HL-60/S4 (cell line): ENCODE measurements around the gene HLA-F.

Experiments
- in situ Hi-C: fragments of 300-500 bp; cut with MboI; formaldehyde crosslinking; loops from 2 replicates; pipeline ENCODE4 v1.14.3; 2022; ENCODE audit warnings: low sequenced_read_pairs

Gene HLA-F

GRCh38 chr6:29723666-29724588 is 693 bp downstream of the HLA-F start:
- in situ Hi-C loops = no loop called here

GRCh38 chr6:29724937-29725869 is 2.0 kb downstream of the HLA-F start:
- in situ Hi-C loops = loop anchor here (25.0 kb wide), 1 partner anchor 287 kb away; no protein-coding TSS in a partner anchor

- in situ Hi-C loops = loop anchor here (25.0 kb wide), 1 partner anchor 286 kb away; no protein-coding TSS in a partner anchor
These were observed 2.8 kb downstream of the HLA-F start for GRCh38 chr6:29726001-29726400.

GRCh38 chr6:29726571-29727194 is 3.4 kb downstream of the HLA-F start:
- in situ Hi-C loops = loop anchor here (25.0 kb wide), 1 partner anchor 286 kb away; no protein-coding TSS in a partner anchor

DNA sequence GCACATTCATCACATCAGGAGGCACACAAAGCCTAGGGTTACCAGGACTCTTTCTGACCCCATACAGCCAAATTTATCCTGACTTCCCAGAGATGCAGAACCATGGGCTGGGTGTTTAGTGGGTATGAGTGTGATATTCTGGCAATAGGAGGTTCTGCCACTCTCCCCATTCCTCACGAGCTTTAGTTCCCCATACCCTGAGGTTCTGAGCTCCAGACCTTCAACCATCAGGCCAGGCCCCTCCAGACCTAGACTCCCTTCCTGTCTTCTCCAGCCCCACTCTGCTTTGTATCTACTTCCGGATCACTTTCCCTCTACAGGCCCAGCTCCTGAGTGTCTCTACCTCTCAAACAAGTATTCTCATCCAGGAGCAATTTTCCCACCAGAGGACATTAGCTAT is 4.4 kb downstream of the HLA-F start:
- in situ Hi-C loops = loop anchor here (25.0 kb wide), 1 partner anchor 285 kb away; no protein-coding TSS in a partner anchor

DNA sequence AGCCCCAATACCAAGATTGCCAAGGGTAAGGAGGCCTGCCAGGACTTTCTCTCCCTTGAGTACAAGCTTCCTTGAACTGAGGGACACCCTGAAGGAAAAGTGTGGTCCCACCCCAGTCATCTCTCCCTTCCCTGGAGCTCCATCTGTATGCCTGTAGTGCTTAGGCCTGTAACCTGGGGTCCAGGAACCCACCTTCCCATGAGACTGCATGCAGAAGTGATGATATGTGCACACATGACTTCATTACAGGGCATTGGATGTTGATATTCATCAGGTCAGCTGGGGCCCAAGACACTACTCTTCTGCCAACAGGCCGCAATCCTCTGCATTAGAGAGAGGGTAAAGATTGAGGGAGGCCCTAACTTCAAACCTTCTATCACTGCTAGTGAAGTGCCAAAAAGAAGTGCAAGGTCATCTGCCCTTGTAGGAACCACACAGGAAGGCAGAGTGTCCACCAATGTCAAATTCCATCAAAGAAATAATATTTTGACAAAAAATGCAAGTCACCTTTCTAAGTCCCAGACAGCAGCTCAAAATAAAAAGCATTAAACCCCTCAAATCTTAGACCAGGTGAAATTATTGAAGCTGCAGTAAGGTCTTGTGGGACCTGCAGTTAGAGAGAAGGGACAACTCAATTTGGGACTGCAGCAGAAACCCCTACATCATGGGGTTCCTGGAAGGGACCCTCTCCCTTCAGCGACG is 5.1 kb downstream of the HLA-F start:
- in situ Hi-C loops = loop anchor here (25.0 kb wide), 1 partner anchor 284 kb away; no protein-coding TSS in a partner anchor

DNA sequence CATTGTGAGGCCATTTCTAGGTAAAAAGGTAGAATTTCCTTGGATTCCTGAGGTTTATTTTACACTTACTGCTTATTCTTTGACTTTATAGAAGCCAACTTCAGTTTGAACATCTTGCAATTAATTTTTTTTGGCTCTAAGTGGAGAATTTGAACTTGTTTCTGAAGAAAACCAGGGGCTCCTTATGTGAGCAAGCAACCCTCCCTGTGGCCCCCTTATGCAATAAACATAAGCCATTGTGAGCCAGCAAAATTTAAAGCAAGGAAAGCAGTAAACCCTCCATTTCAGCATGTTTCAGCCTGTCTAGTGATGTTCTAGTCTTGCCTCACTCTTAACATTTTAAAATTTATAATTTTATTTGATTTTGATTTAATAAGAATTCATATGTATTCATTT is 5.6 kb downstream of the HLA-F start:
- in situ Hi-C loops = loop anchor here (25.0 kb wide), 1 partner anchor 283 kb away; no protein-coding TSS in a partner anchor

DNA sequence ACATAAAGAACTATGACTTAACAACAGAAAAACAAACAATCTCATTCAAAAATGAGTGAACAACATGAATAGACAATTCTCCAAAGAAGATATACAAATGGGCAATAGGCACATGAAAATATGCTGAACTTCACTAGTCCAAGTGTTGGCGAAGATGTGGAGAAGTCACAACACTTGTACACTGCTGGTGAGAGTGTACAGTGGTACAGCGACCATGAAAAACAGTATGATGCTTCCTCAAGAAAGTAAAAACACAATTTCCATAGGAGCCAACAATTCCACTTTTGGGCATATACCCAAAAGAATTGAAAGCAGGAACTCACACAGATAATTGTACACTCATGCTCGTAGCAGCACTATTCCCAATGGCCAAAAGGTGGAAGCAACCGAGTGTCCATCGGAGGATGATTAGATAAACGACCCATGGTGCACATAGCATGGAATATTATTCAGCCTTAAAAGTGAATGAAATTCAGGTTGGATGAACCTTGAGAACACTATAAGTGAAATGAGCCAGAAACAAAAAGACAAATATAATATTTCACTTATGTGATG is 6.6 kb downstream of the HLA-F start:
- in situ Hi-C loops = loop anchor here (25.0 kb wide), 1 partner anchor 282 kb away; no protein-coding TSS in a partner anchor

DNA sequence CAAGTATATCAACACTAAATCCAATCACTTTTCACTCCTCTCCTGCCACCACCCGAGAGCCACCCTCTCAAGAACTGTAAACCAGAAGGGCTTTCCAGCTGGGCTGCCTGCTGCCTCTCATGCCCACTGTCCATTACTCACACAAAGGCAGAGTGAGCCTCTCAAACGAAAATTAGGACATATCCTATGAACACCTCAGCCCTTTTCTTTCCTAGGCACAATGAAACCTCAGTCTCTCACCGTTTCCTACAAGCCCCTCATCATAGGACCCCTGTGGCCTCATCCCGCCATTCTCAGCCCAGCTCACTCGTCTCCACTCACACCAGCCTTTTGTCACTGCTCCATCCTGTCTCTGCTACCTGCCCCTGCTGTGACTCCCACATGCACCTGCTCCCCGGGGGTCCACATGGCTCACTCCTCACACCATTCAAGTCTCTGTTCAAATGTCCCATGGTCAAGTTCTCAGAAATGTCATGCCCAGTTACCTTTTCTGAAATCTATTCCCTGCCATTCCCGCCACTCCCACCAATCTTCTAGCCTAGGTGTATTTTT is 7.4 kb downstream of the HLA-F start:
- in situ Hi-C loops = loop anchor here (25.0 kb wide), 1 partner anchor 282 kb away; no protein-coding TSS in a partner anchor

- in situ Hi-C loops = loop anchor here (25.0 kb wide), 1 partner anchor 281 kb away; no protein-coding TSS in a partner anchor
These were observed 8.0 kb downstream of the HLA-F start for GRCh38 chr6:29731281-29731680.

DNA sequence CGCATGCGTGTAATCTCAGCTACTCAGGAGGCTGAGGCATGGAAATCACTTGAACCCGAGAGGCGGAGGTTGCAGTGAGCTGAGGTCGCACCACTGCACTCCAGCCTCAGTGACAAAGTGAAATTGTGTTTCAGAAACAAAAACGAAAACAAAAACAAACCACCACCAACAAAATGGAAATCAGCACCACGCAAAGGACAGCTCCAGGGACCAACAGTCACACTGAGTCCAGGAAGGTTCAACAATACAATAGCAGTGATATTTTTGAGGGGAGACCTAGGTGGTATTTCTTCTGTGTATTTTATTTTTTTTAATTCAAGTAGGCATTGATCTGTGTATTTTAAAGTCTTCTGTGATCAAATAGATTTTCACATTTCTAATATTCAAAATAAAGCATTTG is 9.8 kb downstream of the HLA-F start:
- in situ Hi-C loops = loop anchor here (25.0 kb wide), 1 partner anchor 279 kb away; no protein-coding TSS in a partner anchor

GRCh38 chr6:29734046-29735018 is 11.1 kb downstream of the HLA-F start:
- in situ Hi-C loops = loop anchor here (25.0 kb wide), 1 partner anchor 278 kb away; no protein-coding TSS in a partner anchor

GRCh38 chr6:29736563-29736962 is 13.3 kb downstream of the HLA-F start:
- in situ Hi-C loops = loop anchor here (25.0 kb wide), 1 partner anchor 276 kb away; no protein-coding TSS in a partner anchor

GRCh38 chr6:29737707-29738630 is 14.7 kb downstream of the HLA-F start:
- in situ Hi-C loops = loop anchor here (25.0 kb wide), 1 partner anchor 274 kb away; no protein-coding TSS in a partner anchor

- in situ Hi-C loops = loop anchor here (25.0 kb wide), 1 partner anchor 273 kb away; no protein-coding TSS in a partner anchor
These were observed 16.1 kb downstream of the HLA-F start for GRCh38 chr6:29739136-29739881.

DNA sequence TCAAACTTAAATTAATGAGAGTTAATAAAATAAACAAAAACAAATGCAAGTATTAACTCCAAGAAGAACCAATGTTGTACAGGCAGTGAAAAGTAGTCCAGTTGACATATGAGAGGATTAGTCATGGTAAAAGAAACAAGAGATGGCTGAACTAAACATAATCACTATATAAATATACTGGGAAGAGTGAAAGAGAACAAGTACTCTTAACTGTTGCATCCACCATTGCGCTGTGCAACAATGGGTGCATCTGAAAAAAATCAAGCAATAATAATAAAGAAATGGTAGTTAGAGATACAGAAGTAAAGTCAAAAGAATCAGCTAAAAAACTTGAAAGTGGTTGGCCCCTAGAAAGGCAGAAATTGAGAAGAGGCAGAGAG is 16.6 kb downstream of the HLA-F start:
- in situ Hi-C loops = loop anchor here (25.0 kb wide), 1 partner anchor 272 kb away; no protein-coding TSS in a partner anchor
